ENCODE data around the gene CNMD.
"Not testable (repeated sequence)": the region's sequence is repeated elsewhere in the genome, so short reads cannot be mapped to it uniquely, and the experiment has no call there.

Gene CNMD

GRCh38 chr13:52712385-52712784 is 27.2 kb downstream of the CNMD start:
- H3K27me3 ChIP-seq (ENCODE audit: control insufficient read depth in 1 of 2, insufficient read depth in 2 of 2, low read length in 2 of 2): no peaks in the 10 kb centered on the region
- no peaks in the 10 kb centered on the region for H3K4me1 ChIP-seq (ENCODE audit: insufficient read depth, low read length)
- no peak overlapping the region for H3K27ac ChIP-seq (ENCODE audit: low read depth, low read length)
- no peaks in the 10 kb centered on the region for H3K9me3 ChIP-seq (ENCODE audit: low read length)
- H3K36me3 ChIP-seq (ENCODE audit: insufficient read depth, low read length): no peaks in the 10 kb centered on the region
- H3K4me3 ChIP-seq (ENCODE audit: low read depth in 1 of 2, low read length in 2 of 2): no peak overlapping the region
- no peak overlapping the region for H3K9ac ChIP-seq (ENCODE audit: low read length)

DNA sequence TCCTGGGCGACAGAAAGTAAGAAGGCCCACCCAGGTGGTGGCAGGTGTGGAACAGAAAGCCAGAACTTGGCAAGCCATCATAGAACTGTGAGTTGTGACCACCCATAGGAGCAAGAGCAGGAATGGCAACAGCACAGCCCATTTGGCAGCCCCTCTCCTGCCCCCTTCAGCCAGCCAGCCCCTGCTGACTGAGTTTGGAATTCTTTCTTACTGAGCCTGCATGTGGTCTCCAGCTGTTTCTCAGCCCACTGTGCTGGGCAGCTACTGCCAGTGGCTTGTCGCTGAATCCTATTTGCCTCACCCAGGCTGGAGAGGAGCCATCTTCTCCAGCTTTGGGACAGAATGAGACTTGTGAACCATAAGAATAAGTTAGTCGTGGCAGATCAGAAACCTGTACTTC is 28.3 kb downstream of the CNMD start:
- Histone ChIP-seq H3K4me1 (ENCODE audit: insufficient read depth, low read length) (no peaks in the 10 kb centered on the region), H3K4me3 (ENCODE audit: low read depth in 1 of 2, low read length in 2 of 2) (no peak overlapping the region), H3K9me3 (ENCODE audit: low read length) (no peaks in the 10 kb centered on the region), H3K27ac (ENCODE audit: low read depth, low read length) (no peak overlapping the region), H3K9ac (ENCODE audit: low read length) (no peak overlapping the region), H3K27me3 (ENCODE audit: control insufficient read depth in 1 of 2, insufficient read depth in 2 of 2, low read length in 2 of 2) (no peaks in the 10 kb centered on the region), H3K36me3 (ENCODE audit: insufficient read depth, low read length) (no peaks in the 10 kb centered on the region)

- not testable (repeated sequence) for H3K27me3 ChIP-seq (ENCODE audit: control insufficient read depth in 1 of 2, insufficient read depth in 2 of 2, low read length in 2 of 2); H3K4me1 ChIP-seq (ENCODE audit: insufficient read depth, low read length); H3K4me3 ChIP-seq (ENCODE audit: low read depth in 1 of 2, low read length in 2 of 2); H3K36me3 ChIP-seq (ENCODE audit: insufficient read depth, low read length); H3K9me3 ChIP-seq (ENCODE audit: low read length); H3K27ac ChIP-seq (ENCODE audit: low read depth, low read length); H3K9ac ChIP-seq (ENCODE audit: low read length)
Observed at GRCh38 chr13:52708266-52708665, 31.4 kb downstream of the CNMD start.

DNA sequence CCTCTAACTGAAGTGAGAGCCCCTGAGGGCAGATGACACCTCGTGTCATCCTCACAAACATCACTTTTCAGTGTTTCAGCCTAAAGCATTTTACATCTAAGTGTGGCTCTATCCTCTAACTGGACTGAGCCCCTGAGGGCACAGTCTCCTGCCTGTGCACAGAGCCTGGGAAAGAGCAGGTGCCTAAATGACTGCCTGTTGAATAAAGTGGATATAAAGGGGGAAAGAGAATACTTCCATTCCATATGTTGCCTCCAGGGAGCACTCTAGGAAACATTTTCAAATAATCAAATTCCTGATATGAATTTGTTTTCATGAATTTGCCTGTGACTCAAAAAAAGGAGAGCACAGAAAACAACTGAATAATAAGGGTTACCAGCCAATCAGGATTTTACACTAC is 32.2 kb downstream of the CNMD start:
- Histone ChIP-seq H3K27ac (ENCODE audit: low read depth, low read length) (no peak overlapping the region), H3K36me3 (ENCODE audit: insufficient read depth, low read length) (no peaks in the 10 kb centered on the region), H3K4me3 (ENCODE audit: low read depth in 1 of 2, low read length in 2 of 2) (no peak overlapping the region), H3K9me3 (ENCODE audit: low read length) (no peaks in the 10 kb centered on the region), H3K4me1 (ENCODE audit: insufficient read depth, low read length) (no peaks in the 10 kb centered on the region), H3K9ac (ENCODE audit: low read length) (no peak overlapping the region), H3K27me3 (ENCODE audit: control insufficient read depth in 1 of 2, insufficient read depth in 2 of 2, low read length in 2 of 2) (no peaks in the 10 kb centered on the region)

DNA sequence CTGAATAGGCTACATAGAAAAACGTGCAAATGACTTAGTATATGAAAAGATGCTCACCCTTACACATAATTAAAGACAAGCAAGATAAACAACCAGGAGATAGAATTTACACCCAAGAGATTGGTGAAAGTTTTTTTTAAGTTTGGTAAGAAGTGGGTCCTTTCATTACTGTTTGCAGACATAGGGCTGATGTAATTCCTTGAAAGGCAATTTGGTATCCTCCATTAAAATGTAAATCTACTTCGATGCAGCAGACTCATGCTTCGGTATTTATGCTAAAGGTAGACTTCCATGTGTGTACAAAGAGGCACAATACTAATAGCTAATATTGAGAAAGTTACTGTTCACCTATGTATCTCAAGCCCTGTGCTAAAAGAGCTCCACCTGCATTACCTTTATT is 33.5 kb downstream of the CNMD start:
- Histone ChIP-seq H3K4me3 (ENCODE audit: low read depth in 1 of 2, low read length in 2 of 2) (no peak overlapping the region), H3K36me3 (ENCODE audit: insufficient read depth, low read length) (no peaks in the 10 kb centered on the region), H3K27me3 (ENCODE audit: control insufficient read depth in 1 of 2, insufficient read depth in 2 of 2, low read length in 2 of 2) (no peaks in the 10 kb centered on the region), H3K9ac (ENCODE audit: low read length) (no peak overlapping the region), H3K27ac (ENCODE audit: low read depth, low read length) (no peak overlapping the region), H3K9me3 (ENCODE audit: low read length) (no peaks in the 10 kb centered on the region), H3K4me1 (ENCODE audit: insufficient read depth, low read length) (no peaks in the 10 kb centered on the region)

GRCh38 chr13:52703482-52703881 is 36.1 kb downstream of the CNMD start:
- Histone ChIP-seq H3K36me3 (ENCODE audit: insufficient read depth, low read length) (no peaks in the 10 kb centered on the region), H3K9ac (ENCODE audit: low read length) (no peak overlapping the region), H3K27ac (ENCODE audit: low read depth, low read length) (no peak overlapping the region), H3K9me3 (ENCODE audit: low read length) (no peaks in the 10 kb centered on the region), H3K4me1 (ENCODE audit: insufficient read depth, low read length) (no peaks in the 10 kb centered on the region), H3K27me3 (ENCODE audit: control insufficient read depth in 1 of 2, insufficient read depth in 2 of 2, low read length in 2 of 2) (no peaks in the 10 kb centered on the region), H3K4me3 (ENCODE audit: low read depth in 1 of 2, low read length in 2 of 2) (no peak overlapping the region)

- Histone ChIP-seq H3K36me3 (ENCODE audit: insufficient read depth, low read length) (no peaks in the 10 kb centered on the region), H3K27me3 (ENCODE audit: control insufficient read depth in 1 of 2, insufficient read depth in 2 of 2, low read length in 2 of 2) (no peaks in the 10 kb centered on the region), H3K4me3 (ENCODE audit: low read depth in 1 of 2, low read length in 2 of 2) (no peak overlapping the region), H3K27ac (ENCODE audit: low read depth, low read length) (no peak overlapping the region), H3K9me3 (ENCODE audit: low read length) (no peaks in the 10 kb centered on the region), H3K4me1 (ENCODE audit: insufficient read depth, low read length) (no peaks in the 10 kb centered on the region), H3K9ac (ENCODE audit: low read length) (no peak overlapping the region)
Observed at GRCh38 chr13:52701728-52702465, 37.7 kb downstream of the CNMD start.

- peaks cover 5% of the 10 kb centered on the region for H3K36me3 ChIP-seq (ENCODE audit: insufficient read depth, low read length)
- H3K4me1 ChIP-seq (ENCODE audit: insufficient read depth, low read length): no peaks in the 10 kb centered on the region
- no peaks in the 10 kb centered on the region for H3K27me3 ChIP-seq (ENCODE audit: control insufficient read depth in 1 of 2, insufficient read depth in 2 of 2, low read length in 2 of 2)
- no peaks in the 10 kb centered on the region for H3K9me3 ChIP-seq (ENCODE audit: low read length)
- H3K27ac ChIP-seq (ENCODE audit: low read depth, low read length): no peak overlapping the region
- no peak overlapping the region for H3K9ac ChIP-seq (ENCODE audit: low read length)
- no peak overlapping the region for H3K4me3 ChIP-seq (ENCODE audit: low read depth in 1 of 2, low read length in 2 of 2)
Observed at GRCh38 chr13:52696566-52696965, 43.1 kb downstream of the CNMD start.

GRCh38 chr13:52695856-52696255 is 43.8 kb downstream of the CNMD start:
- H3K4me1 ChIP-seq (ENCODE audit: insufficient read depth, low read length): no peaks in the 10 kb centered on the region
- H3K9ac ChIP-seq (ENCODE audit: low read length): no peak overlapping the region
- no peaks in the 10 kb centered on the region for H3K27me3 ChIP-seq (ENCODE audit: control insufficient read depth in 1 of 2, insufficient read depth in 2 of 2, low read length in 2 of 2)
- H3K27ac ChIP-seq (ENCODE audit: low read depth, low read length): no peak overlapping the region
- peaks cover 8% of the 10 kb centered on the region for H3K36me3 ChIP-seq (ENCODE audit: insufficient read depth, low read length)
- H3K4me3 ChIP-seq (ENCODE audit: low read depth in 1 of 2, low read length in 2 of 2): no peak overlapping the region
- H3K9me3 ChIP-seq (ENCODE audit: low read length): no peaks in the 10 kb centered on the region

GRCh38 chr13:52686376-52686775 is 53.2 kb downstream of the CNMD start:
- Histone ChIP-seq H3K36me3 (ENCODE audit: insufficient read depth, low read length) (peaks cover 46% of the 10 kb centered on the region), H3K4me3 (ENCODE audit: low read depth in 1 of 2, low read length in 2 of 2) (no peak overlapping the region), H3K4me1 (ENCODE audit: insufficient read depth, low read length) (no peaks in the 10 kb centered on the region), H3K27me3 (ENCODE audit: control insufficient read depth in 1 of 2, insufficient read depth in 2 of 2, low read length in 2 of 2) (no peaks in the 10 kb centered on the region), H3K27ac (ENCODE audit: low read depth, low read length) (no peak overlapping the region), H3K9ac (ENCODE audit: low read length) (no peak overlapping the region), H3K9me3 (ENCODE audit: low read length) (no peaks in the 10 kb centered on the region)

- H3K27ac ChIP-seq (ENCODE audit: low read depth, low read length); H3K4me3 ChIP-seq (ENCODE audit: low read depth in 1 of 2, low read length in 2 of 2); H3K9me3 ChIP-seq (ENCODE audit: low read length); H3K4me1 ChIP-seq (ENCODE audit: insufficient read depth, low read length); H3K9ac ChIP-seq (ENCODE audit: low read length); H3K27me3 ChIP-seq (ENCODE audit: control insufficient read depth in 1 of 2, insufficient read depth in 2 of 2, low read length in 2 of 2): not testable (repeated sequence)
- peaks cover 48% of the 10 kb centered on the region for H3K36me3 ChIP-seq (ENCODE audit: insufficient read depth, low read length)
Observed at GRCh38 chr13:52685806-52686205, 53.8 kb downstream of the CNMD start.

GRCh38 chr13:52677823-52678222 is 61.8 kb downstream of the CNMD start:
- Histone ChIP-seq H3K27ac (ENCODE audit: low read depth, low read length) (no peak overlapping the region), H3K36me3 (ENCODE audit: insufficient read depth, low read length) (peaks cover 21% of the 10 kb centered on the region), H3K4me1 (ENCODE audit: insufficient read depth, low read length) (no peaks in the 10 kb centered on the region), H3K9ac (ENCODE audit: low read length) (no peak overlapping the region), H3K4me3 (ENCODE audit: low read depth in 1 of 2, low read length in 2 of 2) (no peak overlapping the region), H3K27me3 (ENCODE audit: control insufficient read depth in 1 of 2, insufficient read depth in 2 of 2, low read length in 2 of 2) (no peaks in the 10 kb centered on the region), H3K9me3 (ENCODE audit: low read length) (no peaks in the 10 kb centered on the region)

Measured in muscle layer of colon (tissue), 2 donors.